A673 (cell line): ENCODE measurements around the gene GDPD3. TPM values are rescaled to one million over a fixed set of nuclear protein-coding genes. Genes with fewer than 3 reads are reported as not detected.
A peak's percentile ranks its signal among the peaks of the same experiment; 100 is the strongest.

Source experiments
- BruUV-seq: library from RNA; stranded (reverse); fragments of 400-500 nt; replicated peaks from 2 replicates; lab custom pipeline; 2021; lab: Mats Ljungman, UMichigan
- CTCF ChIA-PET: fragments of 300-600 bp; sonication (Branson Sonifier 250); formaldehyde crosslinking; loops from one replicate; lab custom pipeline; 2022; ENCODE audit warnings: antibody characterized with exemption; lab: Charles Lee
- POLR2A ChIA-PET: fragments of 300-600 bp; sonication (Branson Sonifier 250); formaldehyde crosslinking; loops from one replicate; lab custom pipeline; 2022; ENCODE audit warnings: antibody characterized with exemption; ENCODE audit not compliant: low non-redundant PET; lab: Charles Lee
- DNase-seq: peaks from one replicate; pipeline ENCODE4 v3.0.0-alpha.2; 2015; ENCODE audit warnings: low spot score
- H3K27ac ChIP-seq: fragments of 200-600 bp; sonication (generic); 2 replicates; pipeline ENCODE4 v1.5.1; 2016; ENCODE audit warnings: mixed run types, low read depth, mild to moderate bottlenecking, mixed read lengths, antibody characterized with exemption, low read length; ENCODE audit not compliant: poor library complexity, severe bottlenecking
- H3K27me3 ChIP-seq: fragments of 200-600 bp; sonication (generic); replicated peaks from 2 replicates; pipeline ENCODE4 v1.6.1; 2017; ENCODE audit warnings: mixed run types, low read depth, mild to moderate bottlenecking, mixed read lengths, antibody characterized with exemption, low read length; ENCODE audit not compliant: insufficient read depth, poor library complexity
- H3K36me3 ChIP-seq: fragments of 200-600 bp; sonication (generic); 2 replicates; pipeline ENCODE4 v1.6.1; 2016; ENCODE audit warnings: mixed run types, mild to moderate bottlenecking, mixed read lengths, antibody characterized with exemption, low read length; ENCODE audit not compliant: insufficient read depth, poor library complexity, severe bottlenecking
- H3K4me1 ChIP-seq: fragments of 200-600 bp; sonication (generic); 2 replicates; pipeline ENCODE4 v1.6.1; 2017; ENCODE audit warnings: mixed run types, mild to moderate bottlenecking, mixed read lengths, antibody characterized with exemption, low read length; ENCODE audit not compliant: insufficient read depth, poor library complexity, severe bottlenecking
- H3K4me3 ChIP-seq: fragments of 200-600 bp; sonication (generic); 2 replicates; pipeline ENCODE4 v1.5.1; 2016; ENCODE audit warnings: low read depth, mixed run types, mild to moderate bottlenecking, mixed read lengths, low read length; ENCODE audit not compliant: poor library complexity, severe bottlenecking
- H3K9me3 ChIP-seq: fragments of 200-600 bp; sonication (generic); 2 replicates; pipeline ENCODE4 v1.6.1; 2016; ENCODE audit warnings: mixed run types, low read depth, mild to moderate bottlenecking, mixed read lengths, antibody characterized with exemption, low read length; ENCODE audit not compliant: poor library complexity, severe bottlenecking
- EZH2 ChIP-seq: fragments of 200-600 bp; sonication (generic); IDR thresholded peaks from 2 replicates; pipeline ENCODE4 v1.6.1; 2017; ENCODE audit warnings: borderline replicate concordance, low read depth, mild to moderate bottlenecking, mixed read lengths, antibody characterized with exemption, low read length; ENCODE audit not compliant: poor library complexity, severe bottlenecking
- intact Hi-C: fragments of 100-400 bp; cut with micrococcal nuclease; formaldehyde crosslinking; loops from one replicate; pipeline ENCODE4 v1.10.0; 2022; ENCODE audit not compliant: unreplicated experiment
- total RNA-seq: library from RNA; stranded (reverse); gene quantifications from 2 replicates; pipeline ENCODE4 v1.2.3, GENCODE V29; 2021
- TF ChIP-seq, protein P1 (sequence below): fragments of 300-800, 200-600 bp; sonication (generic); conservative IDR thresholded peaks from 2 replicates; pipeline ENCODE4 v1.5.1; 2017; ENCODE audit warnings: low read depth, mild to moderate bottlenecking, antibody characterized with exemption, low read length, moderate library complexity, mixed read lengths

The GDPD3 gene
- total RNA-seq, 1 experiment from 2014 or later = 2.5 TPM

GRCh38 chr16:30067584-30067916, 45.8 kb downstream of the GDPD3 start:
- Histone ChIP-seq H3K4me3 (peak overlapping the region; percentile 85), H3K9me3 (no peaks in the 10 kb centered on the region), H3K27ac (peak overlapping the region; percentile 97), H3K27me3 (no peaks in the 10 kb centered on the region), H3K36me3 (peaks cover 63% of the 10 kb centered on the region), H3K4me1 (peaks cover 38% of the 10 kb centered on the region)
- intact Hi-C loops = loop anchor here (10.0 kb wide), 1 partner anchor 627 kb away; the partner anchor contains the start of gene SRCAP
- no TSS peak for BruUV-seq
- ChIA-PET POLR2A (interaction anchor here (0.5 kb wide), 1 partner anchor 20 kb away, joined by 19 read pairs; no protein-coding TSS in a partner anchor), CTCF (no interaction called here)
- TF ChIP-seq EZH2 = no peak
- TF ChIP-seq, protein P1, sequence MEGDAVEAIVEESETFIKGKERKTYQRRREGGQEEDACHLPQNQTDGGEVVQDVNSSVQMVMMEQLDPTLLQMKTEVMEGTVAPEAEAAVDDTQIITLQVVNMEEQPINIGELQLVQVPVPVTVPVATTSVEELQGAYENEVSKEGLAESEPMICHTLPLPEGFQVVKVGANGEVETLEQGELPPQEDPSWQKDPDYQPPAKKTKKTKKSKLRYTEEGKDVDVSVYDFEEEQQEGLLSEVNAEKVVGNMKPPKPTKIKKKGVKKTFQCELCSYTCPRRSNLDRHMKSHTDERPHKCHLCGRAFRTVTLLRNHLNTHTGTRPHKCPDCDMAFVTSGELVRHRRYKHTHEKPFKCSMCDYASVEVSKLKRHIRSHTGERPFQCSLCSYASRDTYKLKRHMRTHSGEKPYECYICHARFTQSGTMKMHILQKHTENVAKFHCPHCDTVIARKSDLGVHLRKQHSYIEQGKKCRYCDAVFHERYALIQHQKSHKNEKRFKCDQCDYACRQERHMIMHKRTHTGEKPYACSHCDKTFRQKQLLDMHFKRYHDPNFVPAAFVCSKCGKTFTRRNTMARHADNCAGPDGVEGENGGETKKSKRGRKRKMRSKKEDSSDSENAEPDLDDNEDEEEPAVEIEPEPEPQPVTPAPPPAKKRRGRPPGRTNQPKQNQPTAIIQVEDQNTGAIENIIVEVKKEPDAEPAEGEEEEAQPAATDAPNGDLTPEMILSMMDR = no peak
- no peak for DNase-seq

DNA sequence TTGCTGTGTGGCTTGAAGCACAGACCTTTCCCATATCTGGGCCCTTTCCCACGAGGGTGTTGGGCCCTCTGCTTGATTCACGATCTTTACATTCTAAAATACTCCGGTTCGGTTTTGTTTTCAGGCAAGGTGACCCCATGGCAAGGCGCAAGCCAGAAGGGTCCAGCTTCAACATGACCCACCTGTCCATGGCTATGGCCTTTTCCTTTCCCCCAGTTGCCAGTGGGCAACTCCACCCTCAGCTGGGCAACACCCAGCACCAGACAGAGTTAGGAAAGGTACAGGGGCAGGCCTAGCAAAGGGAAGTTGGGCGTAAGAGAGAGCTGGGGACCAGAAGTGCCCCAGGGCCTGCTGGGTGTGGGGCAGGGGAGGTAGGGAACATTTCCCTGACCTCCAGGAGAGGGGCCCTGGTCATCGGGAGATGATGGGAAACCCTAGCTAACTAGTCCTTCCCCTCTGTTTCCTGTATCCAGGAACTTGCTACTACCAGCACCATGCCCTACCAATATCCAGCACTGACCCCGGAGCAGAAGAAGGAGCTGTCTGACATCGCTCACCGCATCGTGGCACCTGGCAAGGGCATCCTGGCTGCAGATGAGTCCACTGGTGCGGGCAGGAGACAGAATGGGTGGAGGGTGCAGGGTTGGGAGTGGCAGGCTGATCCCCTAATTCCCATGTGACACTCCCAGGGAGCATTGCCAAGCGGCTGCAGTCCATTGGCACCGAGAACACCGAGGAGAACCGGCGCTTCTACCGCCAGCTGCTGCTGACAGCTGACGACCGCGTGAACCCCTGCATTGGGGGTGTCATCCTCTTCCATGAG, 46.4 kb downstream of the GDPD3 start:
- TF ChIP-seq, protein P1 = no peak
- TF ChIP-seq EZH2 = no peak
- Histone ChIP-seq H3K9me3 (no peaks in the 10 kb centered on the region), H3K4me1 (peaks cover 38% of the 10 kb centered on the region), H3K27ac (peak overlapping the region; percentile 97), H3K4me3 (peak overlapping the region; percentile 85), H3K27me3 (no peaks in the 10 kb centered on the region), H3K36me3 (peaks cover 57% of the 10 kb centered on the region)
- no TSS peak for BruUV-seq
- DNase-seq = no peak
- POLR2A ChIA-PET = interaction anchor here (0.5 to 0.6 kb wide), 2 partner anchors 21 to 414 kb away, joined by 19 to 20 read pairs; no protein-coding TSS in a partner anchor
- intact Hi-C loops = loop anchor here (10.0 kb wide), 1 partner anchor 628 kb away; the partner anchor contains the start of gene SRCAP
- CTCF ChIA-PET = no interaction called here

- H3K4me1 ChIP-seq = peaks cover 39% of the 10 kb centered on the region
- ChIA-PET POLR2A (interaction anchor here (0.6 kb wide), 2 partner anchors 413 to 1076 kb away, joined by 3 to 20 read pairs; no protein-coding TSS in a partner anchor), CTCF (no interaction called here)
- peak overlapping the region; percentile 97 for H3K27ac ChIP-seq
- peaks cover 49% of the 10 kb centered on the region for H3K36me3 ChIP-seq
- intact Hi-C loops = loop anchor here (10.0 kb wide), 1 partner anchor 629 kb away; the partner anchor contains the start of gene SRCAP
- BruUV-seq = TSS peak; percentile 32
- H3K27me3 ChIP-seq = no peaks in the 10 kb centered on the region
- peak overlapping the region; percentile 85 for H3K4me3 ChIP-seq
- TF ChIP-seq, protein P1 = no peak
- TF ChIP-seq EZH2 = no peak
- DNase-seq = no peak
- no peaks in the 10 kb centered on the region for H3K9me3 ChIP-seq
These were observed 47.2 kb downstream of the GDPD3 start for GRCh38 chr16:30065943-30066760.
